OCI-LY3 (cell line): ENCODE results near the gene ADAM8.

ENCODE experiments used
- H2AFZ ChIP-seq: fragments of 200-600, 300-600 bp; shearing (Covaris generic); 2 replicates; pipeline ENCODE4 v1.6.0; 2014; ENCODE audit warnings: antibody characterized with exemption, low read depth, low read length
- H3K27ac ChIP-seq: fragments of 200-600, 300-600 bp; sonication (generic); 2 replicates; pipeline ENCODE4 v1.5.1; 2014; ENCODE audit warnings: mild to moderate bottlenecking, low read length, moderate library complexity, mixed read lengths
- H3K27me3 ChIP-seq: fragments of 200-600, 300-600 bp; sonication (generic); 2 replicates; pipeline ENCODE4 v1.6.1; 2014; ENCODE audit warnings: low read depth, low read length, mixed read lengths
- H3K36me3 ChIP-seq: fragments of 200-600, 300-600 bp; sonication (generic); replicated peaks from 2 replicates; pipeline ENCODE3; 2014; ENCODE audit warnings: low read depth, low read length, mixed read lengths
- H3K4me1 ChIP-seq: fragments of 300-600, 200-600 bp; sonication (generic); 2 replicates; pipeline ENCODE4 v1.6.1; 2014; ENCODE audit warnings: low read length, mixed read lengths
- H3K4me2 ChIP-seq: fragments of 200-600, 300-600 bp; sonication (generic); 2 replicates; pipeline ENCODE4 v1.6.1; 2014; ENCODE audit warnings: low read length, mixed read lengths
- H3K4me3 ChIP-seq: fragments of 300-600, 200-600 bp; sonication (generic); 2 replicates; pipeline ENCODE4 v1.5.1; 2014; ENCODE audit warnings: antibody characterized with exemption, mild to moderate bottlenecking, low read length, moderate library complexity
- H3K79me2 ChIP-seq: fragments of 300-600, 200-600 bp; shearing (Covaris generic); 2 replicates; pipeline ENCODE4 v1.6.1; 2014; ENCODE audit warnings: mild to moderate bottlenecking, low read length, mixed read lengths
- H3K9ac ChIP-seq: fragments of 300-600, 200-600 bp; shearing (Covaris generic); 2 replicates; pipeline ENCODE4 v1.6.0; 2014; ENCODE audit warnings: mild to moderate bottlenecking, low read length, moderate library complexity
- H3K9me3 ChIP-seq: fragments of 200-600, 300-600 bp; shearing (Covaris generic); 2 replicates; pipeline ENCODE4 v1.6.1; 2014; ENCODE audit warnings: low read length, mixed read lengths; ENCODE audit not compliant: insufficient read depth
- H4K20me1 ChIP-seq: fragments of 200-600, 300-600 bp; sonication (generic); 2 replicates; pipeline ENCODE4 v1.6.1; 2016; ENCODE audit warnings: low read length, mixed read lengths; ENCODE audit not compliant: insufficient read depth
- EZH2phosphoT487 ChIP-seq: fragments of 200-600 bp; shearing (Covaris generic); IDR thresholded peaks from 2 replicates; pipeline ENCODE4 v1.6.1; 2018; ENCODE audit warnings: antibody characterized with exemption, mixed run types, low read depth
- TF ChIP-seq, protein P1 (sequence below): fragments of 200-600, 300-600 bp; sonication (generic); IDR thresholded peaks from 2 replicates; pipeline ENCODE4 v1.5.1; 2014; ENCODE audit warnings: antibody characterized with exemption, low read length, low read depth

ADAM8 gene

DNA sequence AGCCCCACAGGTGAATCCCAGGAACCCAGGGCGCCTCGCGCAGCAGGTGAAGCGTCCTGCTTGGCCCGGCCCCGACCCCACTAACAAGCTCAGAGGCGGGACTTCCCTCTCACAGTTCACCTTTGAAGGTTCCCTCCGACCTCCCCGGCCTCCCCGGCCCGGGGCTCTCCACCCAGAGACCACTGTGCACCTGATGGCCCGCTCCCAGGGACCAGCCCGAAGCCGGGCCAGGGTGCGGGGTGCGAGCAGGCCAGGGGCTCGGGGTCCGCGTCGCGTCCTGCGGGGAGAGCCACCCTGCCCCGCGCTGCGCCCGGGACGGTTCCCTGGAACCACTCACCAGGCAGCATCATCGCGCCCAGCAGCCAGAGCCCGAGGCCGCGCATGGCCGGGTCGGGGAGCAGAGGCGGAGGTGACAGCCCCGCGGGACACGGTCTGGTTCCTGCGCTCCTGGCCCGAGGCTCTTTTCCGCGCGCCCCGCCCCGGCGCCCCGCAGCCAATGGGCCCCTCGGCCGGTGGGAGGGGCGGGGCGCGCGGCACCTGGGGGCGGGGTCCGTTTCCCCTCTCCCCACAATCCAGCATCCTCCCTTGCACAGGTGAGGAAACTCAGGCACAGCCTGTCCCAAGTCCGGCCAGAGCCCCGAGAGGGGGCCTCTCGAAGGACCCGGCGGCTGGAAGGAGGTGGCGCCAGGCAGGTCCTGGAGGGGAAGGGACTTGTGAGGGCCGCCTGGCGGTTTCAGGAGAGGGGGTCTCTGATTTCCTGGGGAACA, at the start of gene ADAM8:
ADAM8 (minus strand) TSS at position 434 of the 767 bp plus-strand sequence; CDS start at position 383, 51 bp downstream.
- no peak within 1 kb of the TSS for H2AFZ ChIP-seq
- H3K4me2 ChIP-seq = peak within 1 kb of the TSS; percentile 99
- peak within 1 kb of the TSS; percentile 93 for H3K27ac ChIP-seq

DNA sequence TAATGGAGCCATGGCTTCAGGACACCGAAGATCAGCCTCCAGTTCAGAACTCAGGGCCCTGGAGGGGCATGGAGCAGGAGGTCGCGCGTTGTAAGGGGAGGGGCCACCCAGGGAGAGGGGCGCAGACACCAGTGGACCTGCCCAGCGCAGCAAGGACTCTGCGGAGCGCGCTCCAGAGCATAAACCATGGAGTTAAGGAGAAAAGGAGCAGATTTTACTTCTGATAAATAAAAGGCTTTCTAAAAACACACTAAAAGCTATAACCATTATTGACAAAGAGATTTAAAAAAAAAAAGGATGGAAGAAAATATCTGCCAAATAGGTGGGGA, 49.5 kb upstream of the ADAM8 start:
- Histone ChIP-seq H3K27me3 (peaks cover 8% of the 10 kb centered on the region), H3K27ac (no peak overlapping the region), H3K36me3 (no peaks in the 10 kb centered on the region), H3K9ac (no peak overlapping the region), H3K4me1 (no peaks in the 10 kb centered on the region), H2AFZ (no peak overlapping the region), H3K9me3 (no peaks in the 10 kb centered on the region), H3K4me2 (no peak overlapping the region), H4K20me1 (no peaks in the 10 kb centered on the region), H3K79me2 (no peaks in the 10 kb centered on the region), H3K4me3 (no peak overlapping the region)
- no peak for TF ChIP-seq EZH2phosphoT487
- TF ChIP-seq, protein P1, sequence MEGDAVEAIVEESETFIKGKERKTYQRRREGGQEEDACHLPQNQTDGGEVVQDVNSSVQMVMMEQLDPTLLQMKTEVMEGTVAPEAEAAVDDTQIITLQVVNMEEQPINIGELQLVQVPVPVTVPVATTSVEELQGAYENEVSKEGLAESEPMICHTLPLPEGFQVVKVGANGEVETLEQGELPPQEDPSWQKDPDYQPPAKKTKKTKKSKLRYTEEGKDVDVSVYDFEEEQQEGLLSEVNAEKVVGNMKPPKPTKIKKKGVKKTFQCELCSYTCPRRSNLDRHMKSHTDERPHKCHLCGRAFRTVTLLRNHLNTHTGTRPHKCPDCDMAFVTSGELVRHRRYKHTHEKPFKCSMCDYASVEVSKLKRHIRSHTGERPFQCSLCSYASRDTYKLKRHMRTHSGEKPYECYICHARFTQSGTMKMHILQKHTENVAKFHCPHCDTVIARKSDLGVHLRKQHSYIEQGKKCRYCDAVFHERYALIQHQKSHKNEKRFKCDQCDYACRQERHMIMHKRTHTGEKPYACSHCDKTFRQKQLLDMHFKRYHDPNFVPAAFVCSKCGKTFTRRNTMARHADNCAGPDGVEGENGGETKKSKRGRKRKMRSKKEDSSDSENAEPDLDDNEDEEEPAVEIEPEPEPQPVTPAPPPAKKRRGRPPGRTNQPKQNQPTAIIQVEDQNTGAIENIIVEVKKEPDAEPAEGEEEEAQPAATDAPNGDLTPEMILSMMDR = no peak

More for the DNA sequence above, at the start of gene ADAM8:
- H4K20me1 ChIP-seq = peaks cover 6% of the 10 kb centered on the region
- TF ChIP-seq EZH2phosphoT487 = no peak
- TF ChIP-seq, protein P1 = 0 out of 2 replicates have a peak, but pooled peaks have one; percentile 12
- peak within 1 kb of the TSS; percentile 100 for H3K4me3 ChIP-seq
- peaks cover 25% of the 10 kb centered on the region for H3K79me2 ChIP-seq
- peaks cover 13% of the 10 kb centered on the region for H3K4me1 ChIP-seq
- H3K9me3 ChIP-seq = no peaks in the 10 kb centered on the region
- peak within 1 kb of the TSS; percentile 99 for H3K9ac ChIP-seq
- peaks cover 19% of the 10 kb centered on the region for H3K36me3 ChIP-seq
- no peaks in the 10 kb centered on the region for H3K27me3 ChIP-seq

DNA sequence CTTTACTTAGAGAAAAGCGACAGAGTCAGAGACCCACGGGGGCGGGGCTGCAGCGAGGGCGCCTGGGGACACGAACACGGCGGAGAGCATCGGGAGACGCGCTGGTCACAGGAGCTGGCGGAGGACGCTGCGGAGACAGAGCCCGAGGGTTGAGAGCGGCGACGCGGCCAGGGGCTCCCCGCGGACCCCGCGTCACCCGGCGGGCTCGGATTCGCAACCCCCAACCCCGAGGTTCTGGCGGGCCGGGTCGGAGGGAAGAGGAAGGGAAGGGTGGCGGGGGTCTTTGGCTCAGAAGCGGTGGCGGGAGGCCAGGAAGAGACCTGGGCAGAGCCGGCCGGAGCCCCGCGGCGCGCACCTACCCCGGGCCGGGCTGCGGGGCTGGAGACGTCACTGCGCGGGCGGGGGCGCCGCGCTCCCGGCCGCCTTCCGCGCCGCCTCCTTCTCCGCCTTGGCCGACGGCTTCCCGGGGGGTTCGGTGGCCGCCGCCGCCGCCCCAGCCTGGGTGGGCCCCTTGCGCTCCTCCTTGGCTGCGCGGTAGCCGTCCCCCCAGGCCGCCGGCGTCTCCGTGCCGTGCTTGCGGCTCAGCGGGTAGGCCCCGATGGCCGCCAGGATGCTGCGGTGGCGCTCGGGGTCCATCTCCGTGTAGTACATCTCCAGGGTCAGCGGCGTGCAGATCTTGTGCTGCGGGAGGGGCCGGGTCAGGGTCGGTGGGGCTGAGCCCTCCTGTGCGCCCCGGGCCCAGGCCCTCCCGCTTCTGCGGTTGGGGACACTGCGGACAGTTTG, 49.0 kb upstream of the ADAM8 start:
- no peaks in the 10 kb centered on the region for H4K20me1 ChIP-seq
- no peak overlapping the region for H3K4me3 ChIP-seq
- H3K4me1 ChIP-seq = no peaks in the 10 kb centered on the region
- no peaks in the 10 kb centered on the region for H3K9me3 ChIP-seq
- no peak overlapping the region for H3K9ac ChIP-seq
- no peaks in the 10 kb centered on the region for H3K36me3 ChIP-seq
- TF ChIP-seq, protein P1 = no peak
- TF ChIP-seq EZH2phosphoT487 = no peak
- peaks cover 3% of the 10 kb centered on the region; the same call in 1 of the 2 replicates for H3K27me3 ChIP-seq
- H3K27ac ChIP-seq = no peak overlapping the region
- no peak overlapping the region for H3K4me2 ChIP-seq
- H2AFZ ChIP-seq = no peak overlapping the region
- H3K79me2 ChIP-seq = no peaks in the 10 kb centered on the region

DNA sequence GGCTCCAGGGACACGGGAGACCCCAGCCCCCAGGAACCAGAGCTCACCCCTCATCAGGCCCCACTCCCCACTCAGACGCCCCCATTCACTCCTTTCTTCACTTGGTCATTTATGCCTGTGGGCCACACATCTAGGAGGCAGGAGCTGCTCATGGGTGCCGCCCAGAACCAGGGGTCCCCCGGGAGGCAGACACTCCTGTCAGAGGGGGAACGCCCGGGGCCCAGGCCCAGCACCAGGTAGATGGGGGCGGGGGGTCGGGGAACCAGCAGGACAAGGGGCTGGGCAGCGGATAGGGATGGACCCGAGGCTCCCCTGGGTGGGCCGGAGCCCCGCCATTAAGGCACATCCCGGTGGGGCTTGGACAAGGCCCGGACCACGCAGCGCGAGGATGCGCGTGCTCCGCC, 48.2 kb upstream of the ADAM8 start:
- H3K4me3 ChIP-seq = no peak overlapping the region
- H3K9me3 ChIP-seq = no peaks in the 10 kb centered on the region
- peaks cover 3% of the 10 kb centered on the region; the same call in 1 of the 2 replicates for H3K27me3 ChIP-seq
- H4K20me1 ChIP-seq = no peaks in the 10 kb centered on the region
- H3K79me2 ChIP-seq = no peaks in the 10 kb centered on the region
- H3K4me2 ChIP-seq = peak overlapping the region; percentile 22; the same call in 1 of the 2 replicates
- no peak overlapping the region for H3K27ac ChIP-seq
- no peaks in the 10 kb centered on the region for H3K36me3 ChIP-seq
- H3K9ac ChIP-seq = no peak overlapping the region
- no peaks in the 10 kb centered on the region for H3K4me1 ChIP-seq
- TF ChIP-seq, protein P1 = no peak
- no peak for TF ChIP-seq EZH2phosphoT487
- no peak overlapping the region for H2AFZ ChIP-seq
